Esophagus muscularis mucosa (tissue), 4 donors: ENCODE measurements around the gene HS1BP3. TPM values are rescaled to one million over a fixed set of nuclear protein-coding genes. Genes with fewer than 3 reads are reported as not detected.
A peak's percentile ranks its signal among the peaks of the same experiment; 100 is the strongest.

Experiments
- DNase-seq: peaks from one replicate; pipeline ENCODE4 v3.0.0-alpha.2; 2017; ENCODE audit errors: extremely low spot score
- H3K27ac ChIP-seq, 4 donors: fragments of 200-600 bp; sonication (generic); replicated peaks in 1 of 4; 1 replicate in 3 of 4; 2 replicates in 1 of 4; pipeline ENCODE4 v1.5.1; 2016 to 2019; ENCODE audit warnings: mild to moderate bottlenecking in 1 of 4
- H3K27me3 ChIP-seq, 4 donors: fragments of 200-600 bp; sonication (generic); one replicate each; pipeline versions ENCODE4 v1.5.1 to v1.6.0; 2016 to 2019
- H3K36me3 ChIP-seq, 4 donors: fragments of 200-600 bp; sonication (generic); one replicate each; pipeline ENCODE4 v1.5.1; 2016 to 2019
- H3K4me1 ChIP-seq, 4 donors: fragments of 200-600 bp; sonication (generic); one replicate each; pipeline ENCODE4 v1.5.1; 2016 to 2019
- H3K4me3 ChIP-seq, 4 donors: fragments of 200-600 bp; sonication (generic); 1 replicate in 2 of 4; 2 replicates in 2 of 4; pipeline ENCODE4 v1.5.1; 2016 to 2019; ENCODE audit warnings: mild to moderate bottlenecking in 4 of 4, moderate library complexity in 1 of 4
- H3K9me3 ChIP-seq, 4 donors: fragments of 200-600 bp; sonication (generic); 1 replicate in 3 of 4; 2 replicates in 1 of 4; pipeline ENCODE4 v1.5.1; 2016 to 2019
- CTCF ChIP-seq, 3 experiments: fragments of 200-600 bp in 2 of 3; fragments of 450-650 bp in 1 of 3; sonication (generic) in 2 of 3; IDR thresholded peaks; one replicate each; pipeline ENCODE4 v1.5.1; 2017 to 2019; ENCODE audit warnings: antibody characterized with exemption in 3 of 3, mild to moderate bottlenecking in 2 of 3, moderate library complexity in 1 of 3
- EP300 ChIP-seq: sonication (generic); formaldehyde crosslinking; IDR thresholded peaks from one replicate; pipeline ENCODE4 v1.6.1; 2017; ENCODE audit warnings: antibody characterized with exemption
- POLR2A ChIP-seq: fragments of 450-650 bp; IDR thresholded peaks from one replicate; pipeline ENCODE4 v1.6.1; 2017; ENCODE audit warnings: antibody characterized with exemption, moderate library complexity, mild to moderate bottlenecking, low read depth
- POLR2AphosphoS5 ChIP-seq, 2 donors: sonication (generic); formaldehyde crosslinking; IDR thresholded peaks; one replicate each; pipeline ENCODE4 v1.6.1; 2017; ENCODE audit warnings: antibody characterized with exemption in 2 of 2
- WGBS: methylation state at CpG from one replicate; pipeline ENCODE4 v1.1.5; 2018; 5-methylcytosine and 5-hydroxymethylcytosine counted together
- intact Hi-C: fragments of 100-400 bp; cut with DNase I; formaldehyde crosslinking; loops from one replicate; pipeline ENCODE4 v1.15.1; 2023
- total RNA-seq, 4 donors: library from RNA; depleted of rRNA; stranded (reverse); fragments of >200 nt; gene quantifications; one replicate each; pipeline versions ENCODE4 v1.1.0 to v1.2.1, GENCODE V29; 2016

HS1BP3 gene
- total RNA-seq, 4 donors from 2014 or later: 42.6 to 95.6 (median 60.0) TPM

GRCh38 chr2:20638646-20639430, 12.1 kb downstream of the HS1BP3 start:
- intact Hi-C loops: no loop called here
- 81% methylated on average over 11 of the region's 15 CpGs for WGBS
- Histone ChIP-seq H3K27ac (peak overlapping the region; percentile 90 to 98 (median 94)), H3K36me3 (peaks cover 12 to 61% (median 52%) of the 10 kb centered on the region in 4 donors), H3K4me3 (no peak overlapping the region), H3K9me3 (no peaks in the 10 kb centered on the region), H3K27me3 (no peaks in the 10 kb centered on the region), H3K4me1 (peaks cover 65 to 95% (median 92%) of the 10 kb centered on the region in 4 donors)
- TF ChIP-seq POLR2AphosphoS5 (IDR thresholded peaks at IDR 0.05): peak in 1 of 2 donors; percentile 23
- no peak for TF ChIP-seq EP300
- DNase-seq: no peak

GRCh38 chr2:20638014-20638413, 12.9 kb downstream of the HS1BP3 start:
- 85% methylated on average over 12 of the region's 13 CpGs for WGBS

GRCh38 chr2:20637147-20637546, 13.8 kb downstream of the HS1BP3 start:
- Histone ChIP-seq H3K4me1 (peaks cover 63 to 97% (median 94%) of the 10 kb centered on the region in 4 donors), H3K27me3 (no peaks in the 10 kb centered on the region), H3K4me3 (no peak overlapping the region), H3K27ac (peak overlapping the region; percentile 90 to 98 (median 94)), H3K9me3 (no peaks in the 10 kb centered on the region), H3K36me3 (peaks cover 0 to 50% (median 41%) of the 10 kb centered on the region in 4 donors)
- WGBS: 54% methylated on average over 8 of the region's 13 CpGs
- TF ChIP-seq EP300: peak; percentile 68
- TF ChIP-seq POLR2AphosphoS5 (IDR thresholded peaks at IDR 0.05): peak; percentile 85 to 89
- TF ChIP-seq CTCF (IDR thresholded peaks at IDR 0.05): no peak
- no peak for TF ChIP-seq POLR2A
- intact Hi-C loops: loop anchor here (2.0 kb wide), 1 partner anchor 192 kb away; no protein-coding TSS in a partner anchor
- no peak for DNase-seq

More at GRCh38 chr2:20638014-20638413, 12.9 kb downstream of the HS1BP3 start:
- Histone ChIP-seq H3K27ac (peak overlapping the region; percentile 90 to 98 (median 94)), H3K27me3 (no peaks in the 10 kb centered on the region), H3K4me3 (no peak overlapping the region), H3K36me3 (peaks cover 5 to 53% (median 45%) of the 10 kb centered on the region in 4 donors), H3K9me3 (no peaks in the 10 kb centered on the region), H3K4me1 (peaks cover 69 to 100% (median 99%) of the 10 kb centered on the region in 4 donors)
- intact Hi-C loops: no loop called here
- no peak for DNase-seq
- TF ChIP-seq POLR2A (no peak), CTCF (IDR thresholded peaks at IDR 0.05) (no peak), EP300 (no peak), POLR2AphosphoS5 (IDR thresholded peaks at IDR 0.05) (no peak)

GRCh38 chr2:20635675-20636584, 15.0 kb downstream of the HS1BP3 start:
- peaks cover 52 to 94% (median 92%) of the 10 kb centered on the region in 4 donors for H3K4me1 ChIP-seq
- no peak overlapping the region for H3K4me3 ChIP-seq
- peak overlapping the region; percentile 90 to 98 (median 94) for H3K27ac ChIP-seq
- no peaks in the 10 kb centered on the region for H3K27me3 ChIP-seq
- TF ChIP-seq EP300: no peak
- peak; percentile 78 to 82 for TF ChIP-seq POLR2AphosphoS5 (IDR thresholded peaks at IDR 0.05)
- TF ChIP-seq CTCF (IDR thresholded peaks at IDR 0.05): peak; percentile 95 to 98 (median 98)
- TF ChIP-seq POLR2A: no peak
- DNase-seq: peak; percentile 97
- intact Hi-C loops: loop anchor here (2.0 kb wide), 1 partner anchor 191 kb away; no protein-coding TSS in a partner anchor
- no peaks in the 10 kb centered on the region for H3K9me3 ChIP-seq
- WGBS: 29% methylated on average over 17 of the region's 32 CpGs
- peaks cover 0 to 47% (median 36%) of the 10 kb centered on the region in 4 donors for H3K36me3 ChIP-seq
